Measurements from ENCODE around the gene TRIM39. TPM values are rescaled to one million over a fixed set of nuclear protein-coding genes. Genes with fewer than 3 reads are reported as not detected.
A peak's percentile ranks its signal among the peaks of the same experiment; 100 is the strongest.
"Not testable (repeated sequence)": the region's sequence is repeated elsewhere in the genome, so short reads cannot be mapped to it uniquely, and the experiment has no call there.

The TRIM39 gene
- total RNA-seq: 10.0 TPM

DNA sequence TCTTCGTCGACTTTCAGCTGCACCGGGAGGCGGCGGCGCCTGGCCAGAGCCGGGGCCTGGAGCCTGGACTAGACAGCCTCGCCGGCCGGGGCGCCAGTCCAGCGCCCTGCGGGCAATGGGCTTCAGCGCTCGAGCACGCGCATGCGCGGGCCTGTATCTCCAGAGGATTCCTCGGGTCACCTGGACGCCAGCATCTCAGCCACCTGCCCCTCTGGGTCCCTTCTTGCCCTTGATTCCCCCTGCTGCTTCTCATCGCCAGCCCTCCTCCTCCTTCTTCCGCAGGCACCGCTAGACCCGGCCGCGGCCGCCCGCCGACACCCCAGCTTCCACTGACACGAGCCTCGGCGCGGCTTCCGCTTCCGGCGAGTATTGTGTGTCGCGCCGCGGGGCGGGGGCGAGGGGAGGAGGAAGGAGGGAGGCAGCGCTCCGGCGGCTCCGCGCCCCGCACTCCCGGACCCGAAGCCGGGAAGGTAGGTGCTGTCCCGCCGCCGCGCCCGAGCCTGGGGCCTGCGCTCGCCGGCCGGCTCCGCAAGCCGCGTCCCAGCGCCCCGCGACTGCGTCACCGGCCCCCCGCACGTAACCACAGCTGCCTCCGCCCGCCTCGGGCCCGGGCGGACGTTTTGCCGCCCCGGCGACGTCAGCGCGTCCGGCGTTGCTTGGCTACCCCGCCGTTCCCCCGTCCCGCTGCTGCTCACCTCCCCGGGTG lies at the start of gene TRIM39:
TSS of gene TRIM39 (plus strand) at position 402 of the 706 bp plus-strand sequence. CDS start 2,391 bp downstream, outside the sequence.
- DNase-seq: peak; percentile 83

DNA sequence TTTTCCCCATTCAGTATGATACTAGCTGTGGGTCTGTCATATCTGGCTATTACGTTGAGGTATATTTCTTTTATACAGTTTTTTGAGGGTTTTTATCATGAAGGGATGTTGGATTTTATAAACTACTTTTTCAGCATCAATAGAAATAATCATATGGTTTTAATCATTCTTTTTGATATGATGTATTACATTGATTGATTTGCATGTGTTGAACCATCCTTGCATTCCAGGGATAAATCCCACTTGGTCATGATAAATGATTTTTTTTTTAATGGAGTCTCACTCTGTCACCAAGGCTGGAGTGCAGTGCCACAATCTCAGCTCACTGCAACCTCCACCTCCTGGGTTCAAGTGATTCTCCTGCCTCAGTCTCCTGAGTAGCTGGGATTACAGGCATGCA lies 45.7 kb upstream of the TRIM39 start:
- not testable (repeated sequence) for DNase-seq

DNA sequence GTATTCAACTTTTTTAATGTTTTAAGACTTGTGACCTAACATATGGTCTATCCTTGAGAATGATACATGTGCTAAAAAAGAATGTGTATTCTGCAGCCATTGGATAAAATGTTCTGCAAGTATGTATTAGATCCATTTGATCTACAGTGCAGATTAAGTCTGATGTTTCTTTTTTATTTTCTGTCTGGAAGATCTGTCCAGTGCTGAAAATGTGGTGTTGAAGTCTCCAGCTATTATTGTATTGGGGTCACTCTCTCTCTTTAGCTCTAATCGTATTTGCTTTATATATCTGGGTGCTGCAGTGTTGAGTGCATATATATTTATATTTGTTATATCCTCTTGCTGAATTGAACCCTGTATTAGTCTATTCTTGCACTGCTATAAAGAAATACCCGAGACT lies 44.2 kb upstream of the TRIM39 start:
- DNase-seq: no peak

DNA sequence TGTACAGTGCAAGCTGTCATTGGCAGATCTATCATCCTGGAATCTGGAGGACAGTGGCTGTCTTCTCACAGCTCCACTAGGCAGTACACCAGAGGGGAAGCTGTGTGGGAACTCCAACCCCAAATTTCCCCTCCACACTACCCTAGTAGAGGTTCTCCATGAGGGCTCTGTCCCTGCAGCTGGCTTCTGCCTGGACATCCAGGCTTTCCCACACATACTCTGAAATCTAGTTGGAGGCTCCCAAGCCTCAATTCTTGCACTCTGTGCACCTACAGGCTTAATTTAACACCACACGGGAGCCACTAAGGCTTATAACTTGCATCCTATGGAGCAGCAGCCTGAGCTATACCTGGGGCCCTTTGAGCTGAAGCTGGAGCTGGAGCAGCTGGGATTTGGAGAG lies 43.0 kb upstream of the TRIM39 start:
- no peak for DNase-seq

DNA sequence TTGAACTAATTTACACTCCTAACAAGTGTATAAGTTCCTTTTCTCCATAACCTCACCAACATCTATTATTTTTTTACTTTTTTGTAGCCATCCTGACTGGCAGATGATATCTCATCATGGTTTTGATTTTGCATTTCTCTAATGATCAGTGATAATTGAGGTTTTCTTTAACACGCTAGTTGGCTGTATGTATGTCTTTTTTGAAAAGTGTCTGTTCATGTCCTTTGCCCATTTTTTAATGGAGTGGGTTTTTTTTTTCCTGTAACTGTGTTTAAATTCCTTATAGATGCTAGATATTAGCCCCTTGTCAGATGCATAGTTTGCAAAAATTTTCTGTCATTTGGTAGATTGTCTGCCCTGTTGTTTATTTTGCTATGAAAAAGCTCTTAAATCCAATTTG lies 39.6 kb upstream of the TRIM39 start:
- no peak for DNase-seq

DNA sequence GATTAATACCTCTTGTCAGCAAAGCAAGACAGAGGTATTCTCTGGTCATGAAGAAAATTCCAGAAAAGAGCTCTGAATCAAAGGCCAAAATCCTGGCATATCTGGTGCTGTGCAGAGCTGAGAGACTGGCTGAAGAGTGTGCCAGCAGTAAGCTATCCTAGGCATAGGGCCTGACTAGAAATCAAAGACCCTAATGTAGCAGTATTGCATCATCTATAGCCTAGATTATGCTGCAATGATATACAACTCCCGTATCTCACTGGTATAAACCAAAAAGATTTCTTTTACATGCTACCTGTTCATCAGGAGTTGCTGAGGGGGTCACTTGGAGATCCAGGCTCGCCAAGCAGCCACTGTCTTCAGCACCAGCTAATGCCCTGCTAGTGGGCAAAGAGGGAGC lies 30.9 kb upstream of the TRIM39 start:
- DNase-seq: no peak

DNA sequence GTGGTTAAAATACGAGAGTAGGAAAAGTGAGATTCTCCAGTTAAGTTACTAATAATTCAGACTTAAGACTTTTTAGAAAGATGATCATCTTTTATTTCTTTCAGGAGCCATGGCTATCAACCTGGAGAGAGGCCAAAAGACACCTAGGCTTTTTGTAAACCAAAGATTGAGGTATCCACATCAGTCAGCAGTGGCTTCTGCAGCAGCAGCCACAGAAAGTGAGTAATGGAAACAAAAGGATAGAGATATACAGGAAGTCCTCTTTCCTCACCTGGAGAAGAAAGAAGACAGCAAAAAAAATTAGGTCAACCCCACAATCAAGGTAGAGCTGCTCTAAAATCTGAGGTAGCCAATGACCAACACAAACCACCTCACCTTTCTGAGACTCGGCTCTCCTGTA lies 22.7 kb upstream of the TRIM39 start:
- DNase-seq: no peak

DNA sequence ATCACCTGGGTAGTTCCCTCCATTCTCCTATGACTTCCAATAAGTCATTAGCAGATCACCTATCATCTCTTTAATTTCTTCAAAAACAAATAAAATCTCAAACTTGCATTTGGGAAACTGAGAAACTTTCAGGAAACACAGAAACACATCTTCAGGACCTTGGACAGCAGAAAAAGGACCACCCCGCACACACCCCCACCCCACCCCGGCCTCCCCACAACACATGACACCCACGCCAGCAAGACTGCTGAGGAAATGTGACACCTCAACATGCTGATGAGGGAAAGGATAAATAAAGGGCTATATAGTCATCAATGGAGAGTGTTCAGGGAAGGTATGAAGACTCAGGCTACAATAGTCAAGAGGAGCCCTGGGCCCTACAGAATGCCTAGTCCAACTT lies 15.6 kb upstream of the TRIM39 start:
- no peak for DNase-seq

DNA sequence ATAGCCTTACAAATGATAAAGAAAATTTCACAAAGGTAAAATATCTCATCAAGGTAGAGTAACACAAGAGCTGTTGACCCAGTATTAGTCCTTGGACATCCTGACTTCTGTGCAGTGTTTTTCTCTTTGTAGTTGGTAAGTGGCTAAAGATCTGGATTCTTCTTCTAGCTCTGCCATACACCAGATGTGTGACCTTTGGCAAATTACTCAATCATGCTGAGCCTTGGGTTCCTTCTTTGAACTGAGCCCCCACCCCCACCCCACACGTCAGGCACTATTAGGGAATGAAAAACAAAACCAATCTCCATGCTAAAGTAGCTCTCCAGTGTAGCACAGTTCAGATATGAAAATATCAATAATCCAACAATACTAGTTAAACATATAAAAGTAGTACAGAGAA lies 15.1 kb upstream of the TRIM39 start:
- DNase-seq: no peak

DNA sequence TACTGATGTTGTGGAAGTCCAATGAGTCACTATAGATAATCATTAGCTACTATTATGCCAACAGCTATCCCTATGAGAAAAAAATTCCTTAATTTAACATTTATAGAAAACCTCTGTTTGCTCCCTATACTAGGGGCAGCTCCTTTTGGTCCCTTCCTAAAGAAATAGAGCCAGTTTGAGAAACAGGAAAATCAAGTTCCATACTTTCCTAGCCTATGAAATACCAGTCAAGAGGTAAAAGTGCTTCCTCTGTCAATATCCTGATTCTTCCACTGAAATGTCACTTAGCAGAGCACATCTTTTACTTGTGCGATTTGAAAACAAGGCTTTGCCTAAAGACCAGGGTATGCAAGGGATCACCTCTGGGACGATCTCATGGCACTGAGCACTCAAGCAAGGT lies 14.5 kb upstream of the TRIM39 start:
- no peak for DNase-seq

DNA sequence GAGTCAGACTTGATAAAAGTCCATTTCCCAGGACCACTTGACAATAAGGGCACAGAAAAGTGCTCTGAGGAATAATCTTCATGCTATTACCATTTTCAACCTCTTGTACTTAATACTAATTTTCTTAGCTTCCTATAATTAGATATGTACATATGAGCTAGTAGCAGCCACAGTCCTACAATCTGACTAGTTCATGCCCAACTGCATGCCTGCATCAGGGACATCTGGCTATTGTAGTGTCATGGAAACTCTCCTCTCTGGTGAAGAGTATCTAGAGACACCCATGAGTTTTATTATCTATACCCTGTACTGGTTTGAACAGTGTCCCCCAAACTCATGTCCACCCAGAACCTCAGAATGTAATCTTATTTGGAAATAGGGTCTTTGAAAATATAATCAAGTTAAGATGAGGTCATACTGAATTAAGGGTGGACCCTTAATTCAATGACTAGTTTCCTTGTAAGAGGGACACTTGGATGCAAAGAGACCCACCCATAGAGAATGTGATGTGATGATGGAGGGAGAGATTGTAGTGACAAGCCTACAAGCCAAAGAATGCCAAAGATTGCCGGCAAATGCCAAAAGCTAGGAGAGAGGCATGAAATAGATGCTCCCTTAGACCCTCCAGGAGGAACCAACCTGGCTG lies 13.9 kb upstream of the TRIM39 start:
- DNase-seq: no peak

DNA sequence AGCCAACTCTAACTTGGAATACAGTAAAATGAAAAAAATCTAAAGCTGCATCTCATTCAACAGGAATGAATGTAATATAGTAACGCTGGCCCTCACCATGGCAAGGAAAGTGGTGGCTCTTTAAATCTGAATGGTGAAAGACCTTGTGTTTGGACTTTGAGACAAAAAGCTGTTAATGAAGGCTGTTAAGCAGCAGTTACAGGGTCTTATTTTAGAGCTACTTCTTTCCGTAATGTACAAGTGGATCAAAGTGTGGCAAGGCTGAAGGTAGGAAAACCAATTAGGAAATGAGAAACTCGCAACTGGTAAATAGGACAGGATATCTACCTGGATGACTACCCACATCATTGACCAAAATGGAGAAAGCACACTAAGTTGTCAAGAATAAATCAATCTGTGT lies 11.6 kb upstream of the TRIM39 start:
- no peak for DNase-seq

DNA sequence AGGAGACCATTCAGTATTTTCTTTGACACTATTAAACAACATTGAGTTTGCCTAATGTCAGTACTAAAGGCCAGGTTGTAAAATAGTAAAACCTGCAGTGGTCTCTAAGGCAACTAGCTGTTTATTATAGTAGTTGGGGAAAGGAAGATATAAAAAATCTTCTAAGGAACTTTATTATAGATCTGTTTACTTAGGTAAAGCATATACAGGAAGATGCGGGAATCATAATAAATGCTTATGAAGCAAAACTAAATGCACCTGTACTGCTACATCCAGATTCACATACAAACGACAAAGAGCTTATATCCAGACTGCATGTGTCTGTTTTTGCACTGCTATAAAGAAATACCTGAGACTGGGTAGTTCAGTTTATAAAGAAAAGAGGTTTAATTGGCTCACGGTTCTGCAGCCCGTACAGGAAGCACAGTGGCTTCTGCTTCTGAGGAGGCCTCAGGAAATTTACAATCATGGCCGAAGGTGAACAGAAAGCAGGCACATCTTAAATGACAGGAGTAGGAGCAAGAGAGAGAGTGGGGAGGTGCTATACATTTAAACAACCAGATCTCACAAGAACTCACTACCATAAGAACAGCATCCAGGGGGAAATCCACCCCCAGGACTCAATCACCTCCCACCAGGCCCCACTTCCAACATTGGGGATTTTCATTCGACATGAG lies 8.7 kb upstream of the TRIM39 start:
- no peak for DNase-seq

DNA sequence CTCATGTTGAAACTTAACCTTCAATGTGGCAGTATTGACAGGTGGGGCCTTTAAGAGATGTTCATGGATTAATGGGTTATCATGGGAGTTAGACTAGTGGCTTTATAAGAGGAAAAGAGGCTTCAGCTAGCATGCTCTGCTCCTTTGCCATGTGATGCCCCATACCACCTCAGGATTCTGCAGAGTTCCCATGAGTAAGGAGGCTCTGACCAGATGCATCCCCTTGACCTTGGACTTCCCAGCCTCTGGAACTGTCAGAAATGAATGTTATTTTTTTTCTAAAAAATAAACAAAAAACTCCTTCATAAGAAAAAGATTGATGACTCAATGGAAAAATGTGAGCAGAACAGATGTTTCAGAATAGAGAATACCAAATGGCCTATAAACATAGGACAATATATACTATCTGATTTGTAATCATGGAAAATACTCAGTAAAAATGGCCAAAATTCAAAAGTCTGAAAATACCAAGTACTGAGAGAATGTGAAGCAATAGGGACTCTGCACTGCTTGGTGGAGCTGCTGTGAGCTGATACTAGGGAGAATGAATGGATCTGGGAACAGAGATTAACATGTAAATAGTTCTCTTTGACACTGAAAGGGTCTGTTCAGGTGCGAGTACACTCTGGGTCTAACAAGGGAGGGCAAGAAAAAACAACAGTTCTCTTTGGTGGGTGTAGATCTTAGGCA lies 7.4 kb upstream of the TRIM39 start:
- no peak for DNase-seq

DNA sequence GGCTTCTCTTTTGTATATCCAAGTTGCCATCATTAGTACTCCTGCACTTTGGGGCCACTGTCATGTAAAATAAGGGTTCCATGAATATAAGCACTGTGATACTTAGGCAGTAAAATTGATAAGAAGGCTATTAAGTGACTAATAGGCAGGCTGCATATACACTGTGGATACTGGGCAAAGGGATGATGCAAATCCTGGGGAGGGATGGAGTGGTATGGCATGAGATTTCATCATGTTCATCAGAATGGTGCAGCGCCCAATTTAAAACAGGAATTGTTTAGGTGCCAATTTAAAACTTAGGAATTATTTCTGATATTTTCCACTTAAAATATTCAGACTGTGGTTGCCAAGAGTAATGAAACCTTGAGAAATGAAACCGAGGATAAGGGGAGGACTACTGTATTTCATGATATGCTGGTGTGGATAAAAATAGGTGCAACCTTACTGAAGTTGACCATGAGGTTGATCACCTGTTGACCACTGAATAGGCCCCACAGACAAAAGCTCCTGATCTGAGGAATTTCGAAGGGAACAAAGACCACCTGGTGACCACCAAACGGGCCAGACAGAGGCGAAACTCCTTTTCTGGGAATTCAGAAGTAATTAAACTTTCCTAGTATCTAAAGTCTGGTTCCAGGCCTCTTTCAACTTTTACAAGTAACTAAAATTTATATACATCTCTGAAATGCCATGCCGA lies 4.9 kb upstream of the TRIM39 start:
- no peak for DNase-seq

DNA sequence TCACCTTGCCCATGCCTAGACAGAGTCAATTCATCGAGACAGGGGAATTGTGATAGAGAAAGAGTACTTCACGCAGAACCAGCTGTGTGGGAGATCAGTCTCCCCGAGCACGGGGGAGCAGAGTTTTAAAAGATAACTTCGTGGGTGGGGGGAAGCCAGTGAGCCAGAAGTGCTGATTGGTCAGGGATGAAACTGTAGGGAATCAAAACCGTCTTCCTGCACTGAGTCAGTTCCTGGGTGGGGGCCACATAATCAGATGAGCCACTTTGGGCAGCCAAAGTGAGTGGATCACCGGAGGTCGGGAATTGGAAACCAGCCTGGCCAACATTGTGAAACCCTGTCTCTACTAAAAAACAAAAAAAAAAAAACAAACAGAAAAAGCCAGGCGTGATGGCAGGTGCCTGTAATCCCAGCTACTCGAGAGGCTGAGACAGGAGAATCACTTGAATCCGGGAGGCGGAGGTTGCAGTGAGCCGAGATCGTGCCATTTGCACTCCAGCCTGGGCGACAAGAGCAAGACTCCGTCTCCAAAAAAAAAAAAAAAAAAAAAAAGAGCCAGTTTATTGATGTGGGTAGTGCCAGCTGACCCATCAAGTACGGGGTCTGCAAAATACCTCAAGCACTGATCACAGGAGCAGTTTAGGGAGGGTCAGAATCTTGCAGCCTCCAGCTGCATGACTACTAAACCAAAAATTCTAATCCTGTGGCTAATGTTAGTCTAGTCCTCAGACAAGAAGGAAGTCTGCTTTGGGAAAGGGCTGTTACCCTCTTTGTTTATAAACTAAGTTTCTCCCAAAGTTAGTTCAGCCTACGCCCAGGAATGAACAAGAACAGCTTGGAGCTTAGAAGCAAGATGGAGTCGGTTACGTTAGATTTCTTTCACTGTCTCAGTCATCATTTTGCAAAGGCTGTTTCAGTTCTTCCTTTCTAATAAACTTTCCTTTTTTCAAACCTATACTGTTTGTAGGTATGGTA lies 3.9 kb upstream of the TRIM39 start:
- DNase-seq: no peak

DNA sequence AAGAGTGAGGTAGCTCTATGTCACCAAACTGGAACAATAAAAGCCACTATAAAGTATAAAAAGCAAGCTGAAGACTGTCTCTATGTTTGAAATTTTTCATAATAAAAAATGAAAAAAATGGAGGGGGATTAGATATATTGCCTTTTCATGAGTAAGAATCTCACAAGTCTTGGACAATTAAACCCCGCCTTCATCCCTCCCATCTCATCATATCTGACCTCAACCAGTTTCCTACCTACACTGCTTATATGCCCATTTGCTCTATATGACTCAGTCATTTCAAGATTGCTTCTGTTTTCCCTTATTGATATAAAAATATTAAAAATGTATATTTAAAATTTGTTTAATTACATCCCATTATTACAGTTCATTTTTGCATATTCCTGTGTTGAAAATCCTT lies 2.9 kb upstream of the TRIM39 start:
- no peak for DNase-seq

DNA sequence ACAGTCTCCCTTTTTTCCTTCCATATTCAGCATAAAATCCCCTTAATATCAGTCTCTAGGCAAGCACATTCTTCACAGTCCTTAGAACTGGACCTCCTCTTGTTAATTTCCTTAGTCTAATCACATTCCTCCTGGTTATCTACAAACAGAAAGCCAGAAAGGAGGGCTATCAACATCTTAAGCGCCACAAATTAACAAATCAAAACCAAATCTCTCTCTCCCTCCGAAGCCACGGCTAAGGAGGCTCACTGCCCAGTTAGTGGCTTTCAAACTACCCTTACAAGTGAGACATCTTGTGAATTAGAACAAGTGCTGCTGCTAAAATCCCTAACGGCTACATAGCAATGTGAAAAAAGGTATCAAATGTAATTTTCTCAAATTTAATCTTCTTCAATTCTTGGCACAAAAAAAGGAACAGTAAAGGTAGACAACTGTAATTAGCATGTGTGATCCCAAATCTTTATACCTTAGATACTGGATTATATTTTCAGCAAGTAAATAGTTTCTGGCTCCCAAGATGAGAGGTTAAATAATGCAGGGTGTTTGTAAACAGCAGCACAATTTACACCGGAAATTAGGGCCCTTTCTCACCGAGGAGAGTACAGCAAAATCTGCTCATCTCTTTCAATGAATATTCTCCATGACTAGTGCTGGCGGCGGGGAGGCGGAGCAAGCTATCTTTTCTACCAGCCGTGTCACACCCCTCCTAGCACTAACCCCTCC lies 1.4 kb upstream of the TRIM39 start:
- DNase-seq: no peak

DNA sequence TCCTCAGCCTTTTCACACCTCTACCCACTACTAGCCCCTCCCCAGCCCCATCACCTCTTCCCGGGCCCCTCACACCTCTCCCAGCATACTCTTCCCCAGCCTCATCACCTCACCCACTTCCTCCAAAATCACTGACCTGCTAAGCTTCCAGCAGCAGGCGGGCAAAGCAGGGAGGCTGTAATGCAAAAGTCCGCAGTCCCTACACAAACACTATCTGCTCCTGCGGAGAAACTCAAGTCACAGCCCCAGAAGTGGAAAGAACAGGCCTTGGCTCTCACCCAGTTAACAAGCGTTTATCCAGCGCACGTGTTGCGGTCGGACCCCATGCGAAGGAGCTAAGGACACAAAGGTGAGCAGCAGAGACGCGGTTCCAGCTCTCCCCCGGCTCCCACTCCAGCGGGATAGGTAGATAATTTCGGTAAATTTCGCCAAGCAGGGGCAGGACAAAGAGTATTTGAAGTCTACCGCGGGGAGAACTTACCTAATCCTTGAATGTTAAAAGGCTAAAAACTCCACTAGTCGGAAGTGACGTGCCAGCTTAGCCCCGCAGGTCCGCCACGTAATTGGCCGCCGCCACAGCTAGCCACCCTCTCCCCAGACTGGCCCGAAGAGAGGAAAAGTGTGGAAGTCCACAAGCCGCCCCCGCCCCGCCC lies 728 bp upstream of the TRIM39 start:
- DNase-seq: peak; percentile 83

DNA sequence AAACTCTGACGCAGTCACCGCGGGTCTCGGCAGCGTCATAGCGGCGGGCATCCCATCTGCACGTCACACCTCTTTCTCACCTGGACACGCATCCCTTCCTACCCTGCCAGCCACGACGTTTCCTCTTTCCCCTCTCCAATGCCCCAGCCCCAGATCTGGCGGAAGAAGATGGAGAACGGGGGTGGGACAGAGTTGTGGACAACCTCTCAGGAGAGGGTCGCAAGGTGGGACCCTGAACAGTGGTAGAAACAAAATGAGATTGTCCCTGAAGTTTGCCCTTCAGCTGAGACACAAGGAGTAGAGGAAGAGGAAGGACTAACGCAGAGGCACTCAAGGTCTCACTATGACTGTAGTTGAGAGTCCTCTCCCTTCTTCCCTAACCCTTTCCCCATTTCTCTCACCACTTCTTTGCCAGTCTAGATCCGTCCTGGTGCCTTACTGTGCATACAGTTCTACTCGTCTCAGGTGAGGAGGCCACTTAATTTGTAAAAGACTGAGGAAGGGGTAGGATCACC lies 562 bp downstream of the TRIM39 start:
- DNase-seq: no peak

Measured in occipital lobe (tissue), 2 donors.